H9 (cell line): ENCODE measurements around the gene RILPL2. TPM values are rescaled to one million over a fixed set of nuclear protein-coding genes. Genes with fewer than 3 reads are reported as not detected.
A peak's percentile ranks its signal among the peaks of the same experiment; 100 is the strongest.

Experiments
- DNase-seq: peaks from one replicate; pipeline ENCODE4 v3.0.0-alpha.2; 2017
- H2AFZ ChIP-seq: one replicate; pipeline ENCODE4 v1.6.1; 2013; ENCODE audit warnings: mild to moderate bottlenecking, low read length, control low read depth, moderate library complexity
- H2AK5ac ChIP-seq: 2 replicates; pipeline ENCODE4 v1.6.1; 2013; ENCODE audit warnings: low read length, control low read depth, mixed read lengths; ENCODE audit not compliant: insufficient read length
- H2BK120ac ChIP-seq: one replicate; pipeline ENCODE4 v1.6.1; 2013; ENCODE audit warnings: low read depth, mild to moderate bottlenecking, low read length, control low read depth, inconsistent platforms; ENCODE audit not compliant: poor library complexity, severe bottlenecking
- H2BK12ac ChIP-seq: 2 replicates; pipeline ENCODE4 v1.6.1; 2013; ENCODE audit warnings: low read length, control low read depth, mixed read lengths, low read depth; ENCODE audit not compliant: insufficient read length
- H2BK15ac ChIP-seq: 2 replicates; pipeline ENCODE4 v1.6.1; 2013; ENCODE audit warnings: low read depth, low read length, control low read depth
- H2BK20ac ChIP-seq: one replicate; pipeline ENCODE4 v1.6.1; 2013; ENCODE audit warnings: low read depth, mild to moderate bottlenecking, low read length, control low read depth, inconsistent platforms; ENCODE audit not compliant: poor library complexity, severe bottlenecking
- H2BK5ac ChIP-seq: 2 replicates; pipeline ENCODE4 v1.6.1; 2013; ENCODE audit warnings: low read length, control low read depth, mixed read lengths; ENCODE audit not compliant: insufficient read length
- H3K14ac ChIP-seq: 2 replicates; pipeline ENCODE4 v1.6.1; 2013; ENCODE audit warnings: low read length, control low read depth; ENCODE audit not compliant: insufficient read depth
- H3K18ac ChIP-seq: 2 replicates; pipeline ENCODE4 v1.6.1; 2013; ENCODE audit warnings: low read depth, mild to moderate bottlenecking, mixed read lengths, low read length, control low read depth; ENCODE audit not compliant: insufficient read length
- H3K23ac ChIP-seq: 2 replicates; pipeline ENCODE4 v1.6.1; 2013; ENCODE audit warnings: low read length, control low read depth, mixed read lengths, low read depth; ENCODE audit not compliant: insufficient read length
- H3K23me2 ChIP-seq: 2 replicates; pipeline ENCODE4 v1.6.1; 2013; ENCODE audit warnings: low read depth, mild to moderate bottlenecking, mixed read lengths, low read length, control low read depth; ENCODE audit not compliant: insufficient read length, poor library complexity, severe bottlenecking
- H3K27ac ChIP-seq: 2 replicates; pipeline ENCODE4 v1.5.1; 2013; ENCODE audit warnings: low read length, control low read depth, mixed read lengths, low read depth; ENCODE audit not compliant: insufficient read length
- H3K27me3 ChIP-seq: 2 replicates; pipeline ENCODE4 v1.6.1; 2013; ENCODE audit warnings: low read length, control low read depth, inconsistent platforms; ENCODE audit not compliant: insufficient read depth
- H3K4ac ChIP-seq: 2 replicates; pipeline ENCODE4 v1.6.1; 2013; ENCODE audit warnings: low read depth, mild to moderate bottlenecking, control low read depth, inconsistent platforms, low read length, moderate library complexity
- H3K4me1 ChIP-seq: 2 replicates; pipeline ENCODE4 v1.6.1; 2013; ENCODE audit warnings: low read length, control low read depth, inconsistent platforms; ENCODE audit not compliant: insufficient read depth
- H3K4me2 ChIP-seq: 2 replicates; pipeline ENCODE4 v1.6.1; 2013; ENCODE audit warnings: low read length, control low read depth, mixed read lengths; ENCODE audit not compliant: insufficient read length, insufficient read depth
- H3K56ac ChIP-seq: 2 replicates; pipeline ENCODE4 v1.6.1; 2013; ENCODE audit warnings: low read depth, mild to moderate bottlenecking, mixed read lengths, low read length, control low read depth; ENCODE audit not compliant: insufficient read length
- H3K79me1 ChIP-seq: 2 replicates; pipeline ENCODE4 v1.6.1; 2013; ENCODE audit warnings: low read depth, mild to moderate bottlenecking, moderate library complexity, low read length, control low read depth, inconsistent platforms; ENCODE audit not compliant: insufficient read depth, poor library complexity, severe bottlenecking
- H3K79me2 ChIP-seq: 2 replicates; pipeline ENCODE4 v1.6.1; 2013; ENCODE audit warnings: low read length, control low read depth, inconsistent platforms; ENCODE audit not compliant: insufficient read depth
- H3K9ac ChIP-seq: 2 replicates; pipeline ENCODE4 v1.6.1; 2013; ENCODE audit warnings: low read length, control low read depth, mixed read lengths; ENCODE audit not compliant: insufficient read length; ENCODE audit errors: extremely low read depth
- H3K9me3 ChIP-seq: one replicate; pipeline ENCODE4 v1.6.1; 2013; ENCODE audit warnings: low read depth, low read length, inconsistent platforms; ENCODE audit not compliant: control insufficient read depth
- H3T11ph ChIP-seq: one replicate; pipeline ENCODE4 v1.6.1; 2013; ENCODE audit warnings: mild to moderate bottlenecking, low read length, control low read depth, inconsistent platforms
- H4K20me1 ChIP-seq: one replicate; pipeline ENCODE4 v1.6.1; 2013; ENCODE audit not compliant: control insufficient read depth, insufficient read length, insufficient read depth
- H4K5ac ChIP-seq: 2 replicates; pipeline ENCODE4 v1.6.1; 2013; ENCODE audit warnings: low read depth, mild to moderate bottlenecking, mixed read lengths, low read length, control low read depth; ENCODE audit not compliant: insufficient read length
- H4K8ac ChIP-seq: replicated peaks from 2 replicates; pipeline ENCODE4 v1.6.1; 2013; ENCODE audit warnings: low read length, control low read depth, mixed read lengths, low read depth; ENCODE audit not compliant: insufficient read length
- H4K91ac ChIP-seq: 2 replicates; pipeline ENCODE4 v1.6.1; 2013; ENCODE audit warnings: low read depth, mild to moderate bottlenecking, moderate library complexity, mixed read lengths, low read length, control low read depth; ENCODE audit not compliant: insufficient read length
- H3K27ac Mint-ChIP-seq, 3 experiments: 2 replicates in 2 of 3; 3 replicates in 1 of 3; pipeline ENCODE4 v1.8.0; 2020 to 2021; ENCODE audit warnings: mixed read lengths in 3 of 3, mild to moderate bottlenecking in 1 of 3, moderate library complexity in 1 of 3
- H3K27me3 Mint-ChIP-seq: 2 replicates; pipeline ENCODE4 v1.8.0; 2021; ENCODE audit warnings: low read depth, mild to moderate bottlenecking, moderate library complexity, mixed read lengths
- H3K36me3 Mint-ChIP-seq, 3 experiments: 2 replicates in 2 of 3; 3 replicates in 1 of 3; pipeline ENCODE4 v1.8.0; 2020 to 2021; ENCODE audit warnings: low read depth in 3 of 3, mixed read lengths in 3 of 3; ENCODE audit not compliant: insufficient read depth in 1 of 3
- H3K4me1 Mint-ChIP-seq, 2 experiments: 2 replicates each; pipeline ENCODE4 v1.8.0; 2020; ENCODE audit warnings: mixed read lengths in 2 of 2
- H3K4me3 Mint-ChIP-seq, 2 experiments: 2 replicates in 1 of 2; 3 replicates in 1 of 2; pipeline ENCODE4 v1.8.0; 2020 to 2021; ENCODE audit warnings: mild to moderate bottlenecking in 2 of 2, mixed read lengths in 2 of 2, moderate library complexity in 1 of 2
- H3K9me3 Mint-ChIP-seq, 2 experiments: 2 replicates in 1 of 2; 3 replicates in 1 of 2; pipeline ENCODE4 v1.8.0; 2020; ENCODE audit warnings: mild to moderate bottlenecking in 2 of 2, mixed read lengths in 2 of 2, moderate library complexity in 1 of 2
- WGBS: extraction: QIAGEN DNeasy Blood & Tissue Kit; methylation state at CpG from one replicate; pipeline ENCODE4 v1.1.7; 2013; ENCODE audit warnings: missing lambda C conversion rate, low lambda C conversion rate, mixed read lengths; ENCODE audit not compliant: insufficient read length; ENCODE audit errors: extremely low coverage; 5-methylcytosine and 5-hydroxymethylcytosine counted together
- total RNA-seq: library from RNA; stranded (reverse); gene quantifications from 2 replicates; pipeline ENCODE4 v1.2.1, GENCODE V29; 2021
- TF ChIP-seq, protein P1 (sequence below): fragments of 200-600 bp; sonication (generic); conservative IDR thresholded peaks from 3 replicates; pipeline ENCODE4 v1.8.0; 2021; ENCODE audit warnings: antibody characterized with exemption, mild to moderate bottlenecking

The RILPL2 gene
- total RNA-seq, 1 experiment from 2014 or later: 1.4 TPM

GRCh38 chr12:123421314-123421713 lies 15.2 kb downstream of the RILPL2 start:
- no peak overlapping the region for H2BK12ac ChIP-seq

More at GRCh38 chr12:123421314-123421713, 15.2 kb downstream of the RILPL2 start:
- H3K9me3 Mint-ChIP-seq: peaks cover 8 to 12% of the 10 kb centered on the region in 2 experiments
- Histone ChIP-seq H4K20me1 (no peaks in the 10 kb centered on the region), H3K4ac (no peak overlapping the region), H4K8ac (no peak overlapping the region), H3K23me2 (no peaks in the 10 kb centered on the region), H3K79me1 (no peaks in the 10 kb centered on the region), H2BK120ac (no peak overlapping the region), H3K18ac (no peak overlapping the region), H3K27ac (no peak overlapping the region), H3K56ac (no peak overlapping the region), H2BK5ac (no peak overlapping the region), H3K4me2 (no peak overlapping the region), H3T11ph (no peak overlapping the region), H2BK15ac (no peak overlapping the region), H3K4me1 (no peaks in the 10 kb centered on the region), H3K14ac (no peak overlapping the region), H2AK5ac (no peak overlapping the region), H2AFZ (no peak overlapping the region), H3K9me3 (no peaks in the 10 kb centered on the region), H2BK20ac (no peak overlapping the region), H3K9ac (no peak overlapping the region), H4K5ac (no peak overlapping the region), H3K27me3 (no peaks in the 10 kb centered on the region), H3K23ac (no peak overlapping the region), H3K79me2 (no peaks in the 10 kb centered on the region), H4K91ac (no peak overlapping the region)
- no CpG with 5 or more reads among the region's 2 CpGs for WGBS
- no peak overlapping the region for H3K4me3 Mint-ChIP-seq
- no peak for DNase-seq
- TF ChIP-seq, protein P1, sequence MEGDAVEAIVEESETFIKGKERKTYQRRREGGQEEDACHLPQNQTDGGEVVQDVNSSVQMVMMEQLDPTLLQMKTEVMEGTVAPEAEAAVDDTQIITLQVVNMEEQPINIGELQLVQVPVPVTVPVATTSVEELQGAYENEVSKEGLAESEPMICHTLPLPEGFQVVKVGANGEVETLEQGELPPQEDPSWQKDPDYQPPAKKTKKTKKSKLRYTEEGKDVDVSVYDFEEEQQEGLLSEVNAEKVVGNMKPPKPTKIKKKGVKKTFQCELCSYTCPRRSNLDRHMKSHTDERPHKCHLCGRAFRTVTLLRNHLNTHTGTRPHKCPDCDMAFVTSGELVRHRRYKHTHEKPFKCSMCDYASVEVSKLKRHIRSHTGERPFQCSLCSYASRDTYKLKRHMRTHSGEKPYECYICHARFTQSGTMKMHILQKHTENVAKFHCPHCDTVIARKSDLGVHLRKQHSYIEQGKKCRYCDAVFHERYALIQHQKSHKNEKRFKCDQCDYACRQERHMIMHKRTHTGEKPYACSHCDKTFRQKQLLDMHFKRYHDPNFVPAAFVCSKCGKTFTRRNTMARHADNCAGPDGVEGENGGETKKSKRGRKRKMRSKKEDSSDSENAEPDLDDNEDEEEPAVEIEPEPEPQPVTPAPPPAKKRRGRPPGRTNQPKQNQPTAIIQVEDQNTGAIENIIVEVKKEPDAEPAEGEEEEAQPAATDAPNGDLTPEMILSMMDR: peak; percentile 28; the same call in 2 of the 3 replicates
- H3K27me3 Mint-ChIP-seq: peaks cover 3% of the 10 kb centered on the region; the same call in 1 of the 2 replicates
- H3K36me3 Mint-ChIP-seq: no peaks in the 10 kb centered on the region; a peak in 1 of 7 replicates
- no peak overlapping the region; a peak in 1 of 7 replicates for H3K27ac Mint-ChIP-seq
- H3K4me1 Mint-ChIP-seq: no peaks in the 10 kb centered on the region
